Measurements from ENCODE around the gene TAF11L14. TPM values are rescaled to one million over a fixed set of nuclear protein-coding genes. Genes with fewer than 3 reads are reported as not detected.
A peak's percentile ranks its signal among the peaks of the same experiment; 100 is the strongest.
"Not testable (repeated sequence)": the region's sequence is repeated elsewhere in the genome, so short reads cannot be mapped to it uniquely, and the experiment has no call there.

Gene TAF11L14
- total and polyA plus RNA-seq, 2 donors from 2014 or later: not detected

- Histone ChIP-seq H3K27me3 (ENCODE audit: control insufficient read depth, insufficient read depth, low read length) (no peaks in the 10 kb centered on the region), H3K4me1 (ENCODE audit: control insufficient read depth in 2 of 3, insufficient read depth in 2 of 3, low read depth in 1 of 3, low read length in 3 of 3) (no peaks in the 10 kb centered on the region), H3K27ac (ENCODE audit: low read depth in 2 of 2, low read length in 2 of 2) (no peak overlapping the region), H3K4me3 (ENCODE audit: low read length in 3 of 3) (no peak overlapping the region), H3K9me3 (ENCODE audit: control insufficient read depth in 2 of 3, insufficient read depth in 1 of 3, low read length in 3 of 3) (no peaks in the 10 kb centered on the region), H3K9ac (ENCODE audit: low read length in 3 of 3) (no peak overlapping the region), H3K36me3 (ENCODE audit: control insufficient read depth in 2 of 3, insufficient read depth in 3 of 3, low read length in 3 of 3) (no peaks in the 10 kb centered on the region)
- DNase-seq: no peak
- intact Hi-C loops (cut with DNase I): no loop called here
- no peak for TF ChIP-seq CTCF (IDR thresholded peaks at IDR 0.05; ENCODE audit: borderline replicate concordance, extremely low read depth, insufficient read depth)
- FAIRE-seq: no peak
These were observed 14.9 kb upstream of the TAF11L14 start for GRCh38 chr5:17619354-17619753.

- no peaks in the 10 kb centered on the region for H3K4me1 ChIP-seq (ENCODE audit: control insufficient read depth in 2 of 3, insufficient read depth in 2 of 3, low read depth in 1 of 3, low read length in 3 of 3)
- no peak overlapping the region for H3K9ac ChIP-seq (ENCODE audit: low read length in 3 of 3)
- H3K36me3 ChIP-seq (ENCODE audit: control insufficient read depth in 2 of 3, insufficient read depth in 3 of 3, low read length in 3 of 3): no peaks in the 10 kb centered on the region
- no peak for TF ChIP-seq CTCF (IDR thresholded peaks at IDR 0.05; ENCODE audit: borderline replicate concordance, extremely low read depth, insufficient read depth)
- intact Hi-C loops (cut with DNase I): no loop called here
- H3K27ac ChIP-seq (ENCODE audit: low read depth in 2 of 2, low read length in 2 of 2): no peak overlapping the region
- DNase-seq (no peak), FAIRE-seq (no peak)
- H3K4me3 ChIP-seq (ENCODE audit: low read length in 3 of 3): no peak overlapping the region
- no peaks in the 10 kb centered on the region for H3K27me3 ChIP-seq (ENCODE audit: control insufficient read depth, insufficient read depth, low read length)
- H3K9me3 ChIP-seq (ENCODE audit: control insufficient read depth in 2 of 3, insufficient read depth in 1 of 3, low read length in 3 of 3): no peaks in the 10 kb centered on the region
These were observed 13.6 kb upstream of the TAF11L14 start for GRCh38 chr5:17620627-17621026.

GRCh38 chr5:17625686-17626085, 8.6 kb upstream of the TAF11L14 start:
- no peak for DNase-seq
- Histone ChIP-seq H3K9me3 (ENCODE audit: control insufficient read depth in 2 of 3, insufficient read depth in 1 of 3, low read length in 3 of 3) (no peaks in the 10 kb centered on the region), H3K27ac (ENCODE audit: low read depth in 2 of 2, low read length in 2 of 2) (no peak overlapping the region), H3K4me3 (ENCODE audit: low read length in 3 of 3) (no peak overlapping the region), H3K4me1 (ENCODE audit: control insufficient read depth in 2 of 3, insufficient read depth in 2 of 3, low read depth in 1 of 3, low read length in 3 of 3) (no peaks in the 10 kb centered on the region), H3K27me3 (ENCODE audit: control insufficient read depth, insufficient read depth, low read length) (no peaks in the 10 kb centered on the region), H3K9ac (ENCODE audit: low read length in 3 of 3) (no peak overlapping the region), H3K36me3 (ENCODE audit: control insufficient read depth in 2 of 3, insufficient read depth in 3 of 3, low read length in 3 of 3) (no peaks in the 10 kb centered on the region)
- TF ChIP-seq CTCF (IDR thresholded peaks at IDR 0.05; ENCODE audit: borderline replicate concordance, extremely low read depth, insufficient read depth): no peak
- no peak for FAIRE-seq
- intact Hi-C loops (cut with DNase I): no loop called here

GRCh38 chr5:17631788-17632187, 2.5 kb upstream of the TAF11L14 start, which contains the start of gene TAF11L13:
Gene TAF11L13 (plus strand): TSS chr5:17632088.
- H3K27me3 ChIP-seq (ENCODE audit: control insufficient read depth, insufficient read depth, low read length); H3K9me3 ChIP-seq (ENCODE audit: control insufficient read depth in 2 of 3, insufficient read depth in 1 of 3, low read length in 3 of 3); H3K9ac ChIP-seq (ENCODE audit: low read length in 3 of 3); DNase-seq; H3K27ac ChIP-seq (ENCODE audit: low read depth in 2 of 2, low read length in 2 of 2); H3K4me1 ChIP-seq (ENCODE audit: control insufficient read depth in 2 of 3, insufficient read depth in 2 of 3, low read depth in 1 of 3, low read length in 3 of 3); H3K36me3 ChIP-seq (ENCODE audit: control insufficient read depth in 2 of 3, insufficient read depth in 3 of 3, low read length in 3 of 3); H3K4me3 ChIP-seq (ENCODE audit: low read length in 3 of 3); intact Hi-C loops (cut with DNase I); FAIRE-seq: not testable (repeated sequence)

GRCh38 chr5:17649232-17649631, 15.0 kb downstream of the TAF11L14 start:
- H3K27me3 ChIP-seq (ENCODE audit: control insufficient read depth, insufficient read depth, low read length): not testable (repeated sequence)

GRCh38 chr5:17655201-17655759, 21.0 kb downstream of the TAF11L14 start:
- H3K27ac ChIP-seq (ENCODE audit: low read depth in 2 of 2, low read length in 2 of 2); H3K9ac ChIP-seq (ENCODE audit: low read length in 3 of 3); H3K4me3 ChIP-seq (ENCODE audit: low read length in 3 of 3); H3K36me3 ChIP-seq (ENCODE audit: control insufficient read depth in 2 of 3, insufficient read depth in 3 of 3, low read length in 3 of 3); H3K9me3 ChIP-seq (ENCODE audit: control insufficient read depth in 2 of 3, insufficient read depth in 1 of 3, low read length in 3 of 3); intact Hi-C loops (cut with DNase I); H3K27me3 ChIP-seq (ENCODE audit: control insufficient read depth, insufficient read depth, low read length); FAIRE-seq; H3K4me1 ChIP-seq (ENCODE audit: control insufficient read depth in 2 of 3, insufficient read depth in 2 of 3, low read depth in 1 of 3, low read length in 3 of 3): not testable (repeated sequence)
- peak in 1 of 5 donors; percentile 74 for DNase-seq

More at GRCh38 chr5:17649232-17649631, 15.0 kb downstream of the TAF11L14 start:
- H3K9ac ChIP-seq (ENCODE audit: low read length in 3 of 3); H3K4me1 ChIP-seq (ENCODE audit: control insufficient read depth in 2 of 3, insufficient read depth in 2 of 3, low read depth in 1 of 3, low read length in 3 of 3); H3K27ac ChIP-seq (ENCODE audit: low read depth in 2 of 2, low read length in 2 of 2); H3K9me3 ChIP-seq (ENCODE audit: control insufficient read depth in 2 of 3, insufficient read depth in 1 of 3, low read length in 3 of 3); FAIRE-seq; H3K36me3 ChIP-seq (ENCODE audit: control insufficient read depth in 2 of 3, insufficient read depth in 3 of 3, low read length in 3 of 3); H3K4me3 ChIP-seq (ENCODE audit: low read length in 3 of 3); DNase-seq; intact Hi-C loops (cut with DNase I): not testable (repeated sequence)
